HepG2 (cell line): Measurements from ENCODE around the gene SDR39U1. TPM values are rescaled to one million over a fixed set of nuclear protein-coding genes. Genes with fewer than 3 reads are reported as not detected.
A peak's percentile ranks its signal among the peaks of the same experiment; 100 is the strongest.

Source experiments
- CCAR2 ChIP-seq: fragments of 200-400 bp; formaldehyde crosslinking; optimal IDR thresholded peaks from 2 replicates; pipeline ENCODE3; 2018; ENCODE audit warnings: low read depth, mild to moderate bottlenecking, low read length, moderate library complexity
- DR1 ChIP-seq: sonication (generic); formaldehyde crosslinking; IDR thresholded peaks from 2 replicates; pipeline ENCODE4 v1.8.0; 2021; ENCODE audit warnings: mild to moderate bottlenecking, missing genetic modification reagents, inconsistent platforms
- EZH2 ChIP-seq: conservative IDR thresholded peaks from 2 replicates; pipeline ENCODE4 v1.6.1; 2012; ENCODE audit warnings: mild to moderate bottlenecking, low read depth, low read length, moderate library complexity
- GATA4 ChIP-seq: sonication (generic); IDR thresholded peaks from 2 replicates; pipeline ENCODE4 v1.6.1; 2016; ENCODE audit warnings: antibody characterized with exemption, low read depth, borderline replicate concordance
- HDAC2 ChIP-seq: sonication (generic); formaldehyde crosslinking; IDR thresholded peaks from 2 replicates; pipeline ENCODE4 v1.4.0; 2020; ENCODE audit warnings: missing genetic modification reagents
- JUNB ChIP-seq: sonication (generic); formaldehyde crosslinking; IDR thresholded peaks from 2 replicates; pipeline ENCODE4 v1.8.0; 2022; ENCODE audit warnings: missing genetic modification reagents, mild to moderate bottlenecking, borderline replicate concordance
- KDM5B ChIP-seq: sonication (generic); formaldehyde crosslinking; IDR thresholded peaks from 2 replicates; pipeline ENCODE4 v1.4.0; 2020; ENCODE audit warnings: missing genetic modification reagents, mild to moderate bottlenecking, borderline replicate concordance
- KDM6A ChIP-seq: IDR thresholded peaks from 2 replicates; pipeline ENCODE4 v1.6.1; 2016; ENCODE audit warnings: low read depth
- NFYC ChIP-seq: IDR thresholded peaks from 2 replicates; pipeline ENCODE4 v1.6.1; 2016; ENCODE audit warnings: missing genetic modification reagents, missing compliant biosample characterization
- RBAK ChIP-seq: sonication (generic); formaldehyde crosslinking; IDR thresholded peaks from 2 replicates; pipeline ENCODE4 v1.5.1; 2020; ENCODE audit warnings: mild to moderate bottlenecking, missing genetic modification reagents
- SMAD1 ChIP-seq: sonication (generic); formaldehyde crosslinking; IDR thresholded peaks from 2 replicates; pipeline ENCODE4 v1.4.0; 2020; ENCODE audit warnings: missing genetic modification reagents, low read depth, mild to moderate bottlenecking, borderline replicate concordance
- SMARCC2 ChIP-seq: fragments of 450-650 bp; IDR thresholded peaks from 2 replicates; pipeline ENCODE4 v1.6.1; 2017; ENCODE audit warnings: antibody characterized with exemption, mild to moderate bottlenecking
- STAG1 ChIP-seq: sonication (generic); formaldehyde crosslinking; IDR thresholded peaks from 2 replicates; pipeline ENCODE4 v1.4.0; 2020; ENCODE audit warnings: missing genetic modification reagents
- SUZ12 ChIP-seq: fragments of 150-350 bp; IDR thresholded peaks from 2 replicates; pipeline ENCODE4 v1.6.1; 2014; ENCODE audit warnings: low read depth, low read length
- ZNF564 ChIP-seq: sonication (generic); formaldehyde crosslinking; IDR thresholded peaks from 2 replicates; pipeline ENCODE4 v1.8.1; 2023; ENCODE audit warnings: mild to moderate bottlenecking, missing genetic modification reagents
- ZNF674 ChIP-seq: sonication (generic); formaldehyde crosslinking; IDR thresholded peaks from 2 replicates; pipeline ENCODE4 v1.5.0; 2020; ENCODE audit warnings: low read depth, mild to moderate bottlenecking, missing genetic modification reagents
- ZNF720 ChIP-seq: sonication (generic); formaldehyde crosslinking; IDR thresholded peaks from 2 replicates; pipeline ENCODE4 v1.4.0; 2020; ENCODE audit warnings: missing genetic modification reagents
- ZNF788 ChIP-seq: sonication (generic); formaldehyde crosslinking; IDR thresholded peaks from 2 replicates; pipeline ENCODE4 v1.5.0; 2020; ENCODE audit warnings: mild to moderate bottlenecking, missing genetic modification reagents, borderline replicate concordance
- ZNF792 ChIP-seq: IDR thresholded peaks from 2 replicates; pipeline ENCODE4 v1.6.1; 2016
- polyA plus RNA-seq, 8 experiments: library from polyadenylated mRNA; depleted of rRNA in 3 of 8; stranded (reverse) in 7 of 8; unstranded in 1 of 8; fragments of >200 nt; fragmentation: Illumina TruSeq in 4 of 8; extraction: Trizol in 4 of 8; gene quantifications; 2 replicates each; pipeline versions ENCODE4 v1.2.1 to v1.2.3, GENCODE V29; 2011 to 2016; ENCODE audit warnings: low read depth in 4 of 8, missing spikeins in 1 of 8, mixed read lengths in 1 of 8; ENCODE audit not compliant: insufficient read depth in 1 of 8
- total RNA-seq, 5 experiments: library from RNA; depleted of rRNA; stranded (reverse); fragments of >200 nt; fragmentation: Illumina TruSeq; extraction: Trizol; gene quantifications; 2 replicates each; pipeline ENCODE4 v1.2.3, GENCODE V29; 2016; ENCODE audit warnings: low read depth in 1 of 5
- TF ChIP-seq, protein P1 (sequence below): sonication (generic); formaldehyde crosslinking; IDR thresholded peaks from 2 replicates; pipeline ENCODE4 v1.4.0; 2020; ENCODE audit warnings: missing genetic modification reagents

SDR39U1 gene
- total and polyA plus RNA-seq, 2 of the 13 experiments (the other 11 are each of a cell fraction or from before 2014, with no cell fraction given), result 34.4 to 129 TPM

GRCh38 chr14:24422694-24423601 lies 19.6 kb downstream of the SDR39U1 start (continued):
- TF ChIP-seq, protein P1, sequence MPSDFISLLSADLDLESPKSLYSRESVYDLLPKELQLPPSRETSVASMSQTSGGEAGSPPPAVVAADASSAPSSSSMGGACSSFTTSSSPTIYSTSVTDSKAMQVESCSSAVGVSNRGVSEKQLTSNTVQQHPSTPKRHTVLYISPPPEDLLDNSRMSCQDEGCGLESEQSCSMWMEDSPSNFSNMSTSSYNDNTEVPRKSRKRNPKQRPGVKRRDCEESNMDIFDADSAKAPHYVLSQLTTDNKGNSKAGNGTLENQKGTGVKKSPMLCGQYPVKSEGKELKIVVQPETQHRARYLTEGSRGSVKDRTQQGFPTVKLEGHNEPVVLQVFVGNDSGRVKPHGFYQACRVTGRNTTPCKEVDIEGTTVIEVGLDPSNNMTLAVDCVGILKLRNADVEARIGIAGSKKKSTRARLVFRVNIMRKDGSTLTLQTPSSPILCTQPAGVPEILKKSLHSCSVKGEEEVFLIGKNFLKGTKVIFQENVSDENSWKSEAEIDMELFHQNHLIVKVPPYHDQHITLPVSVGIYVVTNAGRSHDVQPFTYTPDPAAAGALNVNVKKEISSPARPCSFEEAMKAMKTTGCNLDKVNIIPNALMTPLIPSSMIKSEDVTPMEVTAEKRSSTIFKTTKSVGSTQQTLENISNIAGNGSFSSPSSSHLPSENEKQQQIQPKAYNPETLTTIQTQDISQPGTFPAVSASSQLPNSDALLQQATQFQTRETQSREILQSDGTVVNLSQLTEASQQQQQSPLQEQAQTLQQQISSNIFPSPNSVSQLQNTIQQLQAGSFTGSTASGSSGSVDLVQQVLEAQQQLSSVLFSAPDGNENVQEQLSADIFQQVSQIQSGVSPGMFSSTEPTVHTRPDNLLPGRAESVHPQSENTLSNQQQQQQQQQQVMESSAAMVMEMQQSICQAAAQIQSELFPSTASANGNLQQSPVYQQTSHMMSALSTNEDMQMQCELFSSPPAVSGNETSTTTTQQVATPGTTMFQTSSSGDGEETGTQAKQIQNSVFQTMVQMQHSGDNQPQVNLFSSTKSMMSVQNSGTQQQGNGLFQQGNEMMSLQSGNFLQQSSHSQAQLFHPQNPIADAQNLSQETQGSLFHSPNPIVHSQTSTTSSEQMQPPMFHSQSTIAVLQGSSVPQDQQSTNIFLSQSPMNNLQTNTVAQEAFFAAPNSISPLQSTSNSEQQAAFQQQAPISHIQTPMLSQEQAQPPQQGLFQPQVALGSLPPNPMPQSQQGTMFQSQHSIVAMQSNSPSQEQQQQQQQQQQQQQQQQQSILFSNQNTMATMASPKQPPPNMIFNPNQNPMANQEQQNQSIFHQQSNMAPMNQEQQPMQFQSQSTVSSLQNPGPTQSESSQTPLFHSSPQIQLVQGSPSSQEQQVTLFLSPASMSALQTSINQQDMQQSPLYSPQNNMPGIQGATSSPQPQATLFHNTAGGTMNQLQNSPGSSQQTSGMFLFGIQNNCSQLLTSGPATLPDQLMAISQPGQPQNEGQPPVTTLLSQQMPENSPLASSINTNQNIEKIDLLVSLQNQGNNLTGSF (CRISPR knock-in tag), result no peak
- TF ChIP-seq CCAR2 (no peak), SMAD1 (CRISPR knock-in tag) (0 out of 2 replicates have a peak, but pooled peaks have one; percentile 57), NFYC (CRISPR knock-in tag) (no peak), KDM6A (CRISPR knock-in tag) (no peak), SMARCC2 (no peak), SUZ12 (no peak), ZNF564 (CRISPR knock-in tag) (no peak), ZNF792 (CRISPR knock-in tag) (0 out of 2 replicates have a peak, but pooled peaks have one; percentile 26), EZH2 (no peak), ZNF720 (CRISPR knock-in tag) (no peak), GATA4 (no peak), ZNF788 (CRISPR knock-in tag) (no peak), JUNB (CRISPR knock-in tag) (peak; percentile 45; the same call in 1 of the 2 replicates), HDAC2 (CRISPR knock-in tag) (peak; percentile 44; the same call in 1 of the 2 replicates), ZNF674 (CRISPR knock-in tag) (no peak), KDM5B (no peak), RBAK (CRISPR knock-in tag) (0 out of 2 replicates have a peak, but pooled peaks have one; percentile 37), DR1 (CRISPR knock-in tag) (no peak), STAG1 (no peak)
